GM12878 (cell line): ENCODE results near the gene TAF6. TPM values are rescaled to one million over a fixed set of nuclear protein-coding genes. Genes with fewer than 3 reads are reported as not detected.

ENCODE experiments used
- CHD4 ChIP-seq: fragments of 200-600 bp; sonication (generic); IDR thresholded peaks from 2 replicates; pipeline ENCODE4 v1.6.1; 2016; ENCODE audit warnings: mild to moderate bottlenecking
- HDAC6 ChIP-seq: fragments of 200-600 bp; sonication (generic); IDR thresholded peaks from one replicate; pipeline ENCODE4 v1.8.0; 2017; ENCODE audit warnings: antibody characterized with exemption; ENCODE audit not compliant: unreplicated experiment
- RAD21 ChIP-seq: IDR thresholded peaks from 2 replicates; pipeline ENCODE4 v1.6.1; 2011; ENCODE audit warnings: mild to moderate bottlenecking, low read depth, low read length, moderate library complexity; ENCODE audit not compliant: insufficient read depth
- RAD51 ChIP-seq: fragments of 450-650 bp; IDR thresholded peaks from 2 replicates; pipeline ENCODE4 v1.6.1; 2016; ENCODE audit warnings: moderate library complexity, mild to moderate bottlenecking, inconsistent platforms
- WRNIP1 ChIP-seq: IDR thresholded peaks from 2 replicates; pipeline ENCODE4 v1.6.1; 2011; ENCODE audit warnings: low read depth, low read length, improper control_type of control experiment, borderline replicate concordance
- ZBTB33 ChIP-seq: fragments of 450-650 bp; IDR thresholded peaks from 2 replicates; pipeline ENCODE4 v1.6.1; 2017; ENCODE audit warnings: mild to moderate bottlenecking
- ZNF622 ChIP-seq: fragments of 450-650 bp; IDR thresholded peaks from 2 replicates; pipeline ENCODE4 v1.6.1; 2017; ENCODE audit warnings: mild to moderate bottlenecking, inconsistent platforms
- polyA plus RNA-seq, 11 experiments: library from polyadenylated mRNA; depleted of rRNA in 4 of 11; unstranded in 6 of 11; stranded (reverse) in 5 of 11; fragments of >200 nt; fragmentation: Nextera tagmentation in 4 of 11; fragmentation: Illumina TruSeq in 1 of 11; extraction: Ambion mirVana in 4 of 11; extraction: Trizol in 1 of 11; gene quantifications; 1 replicate in 1 of 11; 2 replicates in 10 of 11; pipeline versions ENCODE4 v1.2.1 to v1.2.3, GENCODE V29; 2011 to 2016; ENCODE audit warnings: inconsistent platforms in 2 of 11, missing spikeins in 2 of 11, low read depth in 1 of 11
- total RNA-seq, 4 experiments: library from RNA; depleted of rRNA in 3 of 4; stranded (reverse); fragments of >200 nt in 3 of 4; fragmentation: Illumina TruSeq in 1 of 4; extraction: Trizol in 1 of 4; gene quantifications; 2 replicates each; pipeline versions ENCODE4 v1.2.1 to v1.2.3, GENCODE V29; 2013 to 2021
- TF ChIP-seq, protein P1 (sequence below): fragments of 450-650 bp; IDR thresholded peaks from 2 replicates; pipeline ENCODE4 v1.6.1; 2017; ENCODE audit warnings: mild to moderate bottlenecking, moderate library complexity

The TAF6 gene
- total and polyA plus RNA-seq, 10 of the 15 experiments (the other 5 are each of a cell fraction or from before 2014, with no cell fraction given) = 0.27 to 42.6 (median 17.0) TPM

- TF ChIP-seq WRNIP1 (0 out of 2 replicates have a peak, but pooled peaks have one; percentile 3), RAD51 (peak; percentile 94), CHD4 (no peak), ZBTB33 (no peak), HDAC6 (no peak), RAD21 (no peak), ZNF622 (no peak)
- TF ChIP-seq, protein P1, sequence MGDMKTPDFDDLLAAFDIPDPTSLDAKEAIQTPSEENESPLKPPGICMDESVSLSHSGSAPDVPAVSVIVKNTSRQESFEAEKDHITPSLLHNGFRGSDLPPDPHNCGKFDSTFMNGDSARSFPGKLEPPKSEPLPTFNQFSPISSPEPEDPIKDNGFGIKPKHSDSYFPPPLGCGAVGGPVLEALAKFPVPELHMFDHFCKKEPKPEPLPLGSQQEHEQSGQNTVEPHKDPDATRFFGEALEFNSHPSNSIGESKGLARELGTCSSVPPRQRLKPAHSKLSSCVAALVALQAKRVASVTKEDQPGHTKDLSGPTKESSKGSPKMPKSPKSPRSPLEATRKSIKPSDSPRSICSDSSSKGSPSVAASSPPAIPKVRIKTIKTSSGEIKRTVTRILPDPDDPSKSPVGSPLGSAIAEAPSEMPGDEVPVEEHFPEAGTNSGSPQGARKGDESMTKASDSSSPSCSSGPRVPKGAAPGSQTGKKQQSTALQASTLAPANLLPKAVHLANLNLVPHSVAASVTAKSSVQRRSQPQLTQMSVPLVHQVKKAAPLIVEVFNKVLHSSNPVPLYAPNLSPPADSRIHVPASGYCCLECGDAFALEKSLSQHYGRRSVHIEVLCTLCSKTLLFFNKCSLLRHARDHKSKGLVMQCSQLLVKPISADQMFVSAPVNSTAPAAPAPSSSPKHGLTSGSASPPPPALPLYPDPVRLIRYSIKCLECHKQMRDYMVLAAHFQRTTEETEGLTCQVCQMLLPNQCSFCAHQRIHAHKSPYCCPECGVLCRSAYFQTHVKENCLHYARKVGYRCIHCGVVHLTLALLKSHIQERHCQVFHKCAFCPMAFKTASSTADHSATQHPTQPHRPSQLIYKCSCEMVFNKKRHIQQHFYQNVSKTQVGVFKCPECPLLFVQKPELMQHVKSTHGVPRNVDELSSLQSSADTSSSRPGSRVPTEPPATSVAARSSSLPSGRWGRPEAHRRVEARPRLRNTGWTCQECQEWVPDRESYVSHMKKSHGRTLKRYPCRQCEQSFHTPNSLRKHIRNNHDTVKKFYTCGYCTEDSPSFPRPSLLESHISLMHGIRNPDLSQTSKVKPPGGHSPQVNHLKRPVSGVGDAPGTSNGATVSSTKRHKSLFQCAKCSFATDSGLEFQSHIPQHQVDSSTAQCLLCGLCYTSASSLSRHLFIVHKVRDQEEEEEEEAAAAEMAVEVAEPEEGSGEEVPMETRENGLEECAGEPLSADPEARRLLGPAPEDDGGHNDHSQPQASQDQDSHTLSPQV = no peak
- TF ChIP-seq, all 136 proteins: peak for 49
Measured at GRCh38 chr7:100119072-100119969, at the start of gene TAF6, which contains the start of gene CNPY4 (continued).
